Ectodermal cell (in vitro differentiated cells): ENCODE data around the gene BAMBI.
"Not testable (repeated sequence)": the region's sequence is repeated elsewhere in the genome, so short reads cannot be mapped to it uniquely, and the experiment has no call there.

Experiments used
- H3K27ac ChIP-seq: 2 replicates; pipeline ENCODE4 v1.7.0; 2013; ENCODE audit warnings: mild to moderate bottlenecking, low read depth, low read length; ENCODE audit not compliant: insufficient read depth, poor library complexity, severe bottlenecking
- H3K27me3 ChIP-seq: 2 replicates; pipeline ENCODE4 v1.7.0; 2013; ENCODE audit warnings: mild to moderate bottlenecking, low read length; ENCODE audit not compliant: insufficient read depth, control insufficient read depth, poor library complexity, severe bottlenecking
- H3K36me3 ChIP-seq: one replicate; pipeline ENCODE4 v1.7.0; 2013; ENCODE audit warnings: low read length; ENCODE audit not compliant: control insufficient read depth, insufficient read depth
- H3K4me1 ChIP-seq: one replicate; pipeline ENCODE4 v1.7.0; 2013; ENCODE audit warnings: low read length; ENCODE audit not compliant: control insufficient read depth, insufficient read depth
- H3K4me3 ChIP-seq: 2 replicates; pipeline ENCODE4 v1.7.0; 2013; ENCODE audit warnings: low read depth, low read length, control low read depth; ENCODE audit not compliant: insufficient read depth
- H3K9me3 ChIP-seq: 2 replicates; pipeline ENCODE4 v1.7.0; 2013; ENCODE audit warnings: mild to moderate bottlenecking, low read length, moderate library complexity; ENCODE audit not compliant: control insufficient read depth
- WGBS, 2 experiments: methylation state at CpG; one replicate each; pipeline ENCODE4 v1.1.7; 2013; ENCODE audit warnings: missing lambda C conversion rate in 2 of 2; 5-methylcytosine and 5-hydroxymethylcytosine counted together

BAMBI gene

GRCh38 chr10:28652703-28653102 lies 24.6 kb upstream of the BAMBI start:
- 88 to 97% methylated on average over 5 of the region's 5 CpGs for WGBS, 2 experiments
- no peak overlapping the region for H3K4me3 ChIP-seq
- no peaks in the 10 kb centered on the region for H3K36me3 ChIP-seq
- no peaks in the 10 kb centered on the region for H3K4me1 ChIP-seq
- H3K27ac ChIP-seq = no peak overlapping the region
- no peaks in the 10 kb centered on the region for H3K9me3 ChIP-seq
- H3K27me3 ChIP-seq = no peaks in the 10 kb centered on the region

GRCh38 chr10:28658824-28659223 lies 18.5 kb upstream of the BAMBI start:
- not testable (repeated sequence) for H3K27me3 ChIP-seq, H3K36me3 ChIP-seq, H3K9me3 ChIP-seq, H3K27ac ChIP-seq, H3K4me3 ChIP-seq, H3K4me1 ChIP-seq
- 87 to 89% methylated on average over 7 of the region's 7 CpGs for WGBS, 2 experiments

GRCh38 chr10:28661035-28661434 lies 16.3 kb upstream of the BAMBI start:
- Histone ChIP-seq H3K27me3 (peaks cover 7% of the 10 kb centered on the region), H3K9me3 (no peaks in the 10 kb centered on the region), H3K4me1 (no peaks in the 10 kb centered on the region), H3K4me3 (no peak overlapping the region), H3K36me3 (no peaks in the 10 kb centered on the region), H3K27ac (no peak overlapping the region)
- WGBS, 2 experiments = 66 to 71% methylated on average over 3 of the region's 3 CpGs

GRCh38 chr10:28663576-28664368 lies 13.5 kb upstream of the BAMBI start:
- H3K4me3 ChIP-seq = no peak overlapping the region
- H3K36me3 ChIP-seq = no peaks in the 10 kb centered on the region
- 13 to 18% methylated on average over 8 to 9 of the region's 9 CpGs for WGBS, 2 experiments
- no peak overlapping the region for H3K27ac ChIP-seq
- H3K9me3 ChIP-seq = no peaks in the 10 kb centered on the region
- peaks cover 34% of the 10 kb centered on the region for H3K27me3 ChIP-seq
- no peaks in the 10 kb centered on the region for H3K4me1 ChIP-seq

GRCh38 chr10:28664369-28664740 lies 13.0 kb upstream of the BAMBI start:
- Histone ChIP-seq H3K4me3 (no peak overlapping the region), H3K27me3 (peaks cover 39% of the 10 kb centered on the region), H3K36me3 (no peaks in the 10 kb centered on the region), H3K9me3 (no peaks in the 10 kb centered on the region), H3K27ac (no peak overlapping the region), H3K4me1 (no peaks in the 10 kb centered on the region)
- 78 to 79% methylated on average over 6 of the region's 6 CpGs for WGBS, 2 experiments

GRCh38 chr10:28666751-28667467 lies 10.4 kb upstream of the BAMBI start:
- no peak overlapping the region for H3K27ac ChIP-seq
- H3K36me3 ChIP-seq = no peaks in the 10 kb centered on the region
- 87 to 91% methylated on average over 12 of the region's 12 CpGs for WGBS, 2 experiments
- H3K9me3 ChIP-seq = no peaks in the 10 kb centered on the region
- peaks cover 64% of the 10 kb centered on the region for H3K27me3 ChIP-seq
- no peaks in the 10 kb centered on the region for H3K4me1 ChIP-seq
- no peak overlapping the region for H3K4me3 ChIP-seq

- peaks cover 73% of the 10 kb centered on the region for H3K27me3 ChIP-seq
- H3K4me3 ChIP-seq = peak overlapping the region; percentile 50
- no peaks in the 10 kb centered on the region for H3K36me3 ChIP-seq
- H3K9me3 ChIP-seq = no peaks in the 10 kb centered on the region
- H3K27ac ChIP-seq = no peak overlapping the region
- no peaks in the 10 kb centered on the region for H3K4me1 ChIP-seq
- 2 to 3% methylated on average over 59 of the region's 59 CpGs for WGBS, 2 experiments
These were observed 8.7 kb upstream of the BAMBI start for GRCh38 chr10:28668363-28669226.

- H3K4me1 ChIP-seq = no peaks in the 10 kb centered on the region
- WGBS, 2 experiments = 51 to 52% methylated on average over 20 to 21 of the region's 21 CpGs
- no peak overlapping the region for H3K27ac ChIP-seq
- peak overlapping the region; percentile 50 for H3K4me3 ChIP-seq
- peaks cover 72% of the 10 kb centered on the region for H3K27me3 ChIP-seq
- no peaks in the 10 kb centered on the region for H3K9me3 ChIP-seq
- no peaks in the 10 kb centered on the region for H3K36me3 ChIP-seq
These were observed 7.8 kb upstream of the BAMBI start for GRCh38 chr10:28669227-28670173.

GRCh38 chr10:28674782-28675181 lies 2.5 kb upstream of the BAMBI start:
- H3K4me3 ChIP-seq = no peak overlapping the region
- peaks cover 82% of the 10 kb centered on the region for H3K27me3 ChIP-seq
- 82 to 89% methylated on average over 3 of the region's 3 CpGs for WGBS, 2 experiments
- peaks cover 14% of the 10 kb centered on the region for H3K4me1 ChIP-seq
- no peaks in the 10 kb centered on the region for H3K36me3 ChIP-seq
- no peaks in the 10 kb centered on the region for H3K9me3 ChIP-seq
- H3K27ac ChIP-seq = no peak overlapping the region
